ENCODE measurements around the gene ESYT2.
"Not testable (repeated sequence)": the region's sequence is repeated elsewhere in the genome, so short reads cannot be mapped to it uniquely, and the experiment has no call there.

The ESYT2 gene

DNA sequence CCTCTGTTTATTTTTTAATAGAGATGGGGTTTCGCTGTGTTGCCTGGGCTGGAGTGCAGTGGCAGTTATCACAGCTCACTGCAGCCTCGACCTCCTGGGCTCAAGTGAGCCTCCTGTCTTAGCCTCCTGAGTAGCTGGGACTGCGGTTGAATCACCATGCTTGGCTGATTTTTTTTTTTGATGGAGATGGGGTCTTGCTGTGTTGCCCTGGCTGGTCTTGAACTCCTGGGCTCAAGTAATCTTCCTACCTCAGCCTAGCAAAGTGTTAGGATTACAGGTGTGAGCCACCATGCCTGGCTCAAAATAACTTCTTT lies 35.2 kb upstream of the ESYT2 start:
- peak overlapping the region; percentile 48 for H3K4me3 ChIP-seq (ENCODE audit: low read depth, low read length)
- no peaks in the 10 kb centered on the region for H3K27me3 ChIP-seq (ENCODE audit: control insufficient read depth, insufficient read depth, low read length)
- H3K27ac ChIP-seq (ENCODE audit: low read depth, low read length) = no peak overlapping the region
- H3K36me3 ChIP-seq (ENCODE audit: control insufficient read depth, insufficient read depth, low read length) = no peaks in the 10 kb centered on the region
- no peaks in the 10 kb centered on the region for H3K9me3 ChIP-seq (ENCODE audit: control insufficient read depth, insufficient read depth, low read length)
- peaks cover 27% of the 10 kb centered on the region for H3K4me1 ChIP-seq (ENCODE audit: control insufficient read depth, insufficient read depth, low read length)
- H3K9ac ChIP-seq (ENCODE audit: low read depth, low read length) = no peak overlapping the region

GRCh38 chr7:158863611-158864506 lies 34.5 kb upstream of the ESYT2 start:
- Histone ChIP-seq H3K27ac (ENCODE audit: low read depth, low read length) (no peak overlapping the region), H3K4me3 (ENCODE audit: low read depth, low read length) (peak overlapping the region; percentile 52), H3K27me3 (ENCODE audit: control insufficient read depth, insufficient read depth, low read length) (no peaks in the 10 kb centered on the region), H3K9ac (ENCODE audit: low read depth, low read length) (no peak overlapping the region), H3K9me3 (ENCODE audit: control insufficient read depth, insufficient read depth, low read length) (no peaks in the 10 kb centered on the region), H3K4me1 (ENCODE audit: control insufficient read depth, insufficient read depth, low read length) (peaks cover 33% of the 10 kb centered on the region), H3K36me3 (ENCODE audit: control insufficient read depth, insufficient read depth, low read length) (no peaks in the 10 kb centered on the region)

DNA sequence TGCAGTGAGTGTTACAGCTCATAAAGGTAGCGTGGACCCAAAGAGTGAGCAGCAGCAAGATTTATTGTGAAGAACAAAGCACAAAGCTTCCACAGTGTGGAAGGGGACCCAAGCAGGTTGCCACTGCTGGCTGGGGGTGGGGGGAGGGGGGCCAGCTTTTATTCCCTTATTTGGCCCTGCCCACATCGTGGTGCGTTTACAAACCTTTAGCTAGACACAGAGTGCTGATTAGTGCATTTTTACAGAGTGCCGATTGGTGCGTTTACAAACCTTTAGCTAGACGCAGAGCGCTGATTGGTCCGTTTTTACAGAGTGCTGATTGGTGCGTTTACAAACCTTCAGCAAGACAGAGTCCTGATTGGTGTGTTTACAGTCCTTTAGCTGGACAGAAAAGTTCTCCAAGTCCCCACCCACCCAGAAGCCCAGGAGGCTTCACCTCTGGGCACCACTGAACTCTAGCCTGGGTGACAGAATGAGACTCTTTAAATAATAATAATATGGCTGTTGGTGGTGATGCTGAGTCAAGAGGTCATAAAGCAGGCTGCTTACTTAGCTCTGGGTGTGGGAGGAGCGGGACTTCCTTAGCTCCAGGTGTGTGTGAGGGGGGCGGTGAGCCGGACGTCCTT lies 33.8 kb upstream of the ESYT2 start:
- H3K9ac ChIP-seq (ENCODE audit: low read depth, low read length) = not testable (repeated sequence)

GRCh38 chr7:158861936-158862704 lies 32.8 kb upstream of the ESYT2 start:
- Histone ChIP-seq H3K9me3 (ENCODE audit: control insufficient read depth, insufficient read depth, low read length) (no peaks in the 10 kb centered on the region), H3K9ac (ENCODE audit: low read depth, low read length) (no peak overlapping the region), H3K27me3 (ENCODE audit: control insufficient read depth, insufficient read depth, low read length) (no peaks in the 10 kb centered on the region), H3K27ac (ENCODE audit: low read depth, low read length) (no peak overlapping the region), H3K4me3 (ENCODE audit: low read depth, low read length) (no peak overlapping the region), H3K4me1 (ENCODE audit: control insufficient read depth, insufficient read depth, low read length) (peaks cover 40% of the 10 kb centered on the region), H3K36me3 (ENCODE audit: control insufficient read depth, insufficient read depth, low read length) (no peaks in the 10 kb centered on the region)

More for the DNA sequence above, 33.8 kb upstream of the ESYT2 start:
- Histone ChIP-seq H3K4me3 (ENCODE audit: low read depth, low read length) (peak overlapping the region; percentile 52), H3K27ac (ENCODE audit: low read depth, low read length) (peak overlapping the region; percentile 30), H3K4me1 (ENCODE audit: control insufficient read depth, insufficient read depth, low read length) (peaks cover 38% of the 10 kb centered on the region)
- not testable (repeated sequence) for H3K9me3 ChIP-seq (ENCODE audit: control insufficient read depth, insufficient read depth, low read length); H3K27me3 ChIP-seq (ENCODE audit: control insufficient read depth, insufficient read depth, low read length); H3K36me3 ChIP-seq (ENCODE audit: control insufficient read depth, insufficient read depth, low read length)

DNA sequence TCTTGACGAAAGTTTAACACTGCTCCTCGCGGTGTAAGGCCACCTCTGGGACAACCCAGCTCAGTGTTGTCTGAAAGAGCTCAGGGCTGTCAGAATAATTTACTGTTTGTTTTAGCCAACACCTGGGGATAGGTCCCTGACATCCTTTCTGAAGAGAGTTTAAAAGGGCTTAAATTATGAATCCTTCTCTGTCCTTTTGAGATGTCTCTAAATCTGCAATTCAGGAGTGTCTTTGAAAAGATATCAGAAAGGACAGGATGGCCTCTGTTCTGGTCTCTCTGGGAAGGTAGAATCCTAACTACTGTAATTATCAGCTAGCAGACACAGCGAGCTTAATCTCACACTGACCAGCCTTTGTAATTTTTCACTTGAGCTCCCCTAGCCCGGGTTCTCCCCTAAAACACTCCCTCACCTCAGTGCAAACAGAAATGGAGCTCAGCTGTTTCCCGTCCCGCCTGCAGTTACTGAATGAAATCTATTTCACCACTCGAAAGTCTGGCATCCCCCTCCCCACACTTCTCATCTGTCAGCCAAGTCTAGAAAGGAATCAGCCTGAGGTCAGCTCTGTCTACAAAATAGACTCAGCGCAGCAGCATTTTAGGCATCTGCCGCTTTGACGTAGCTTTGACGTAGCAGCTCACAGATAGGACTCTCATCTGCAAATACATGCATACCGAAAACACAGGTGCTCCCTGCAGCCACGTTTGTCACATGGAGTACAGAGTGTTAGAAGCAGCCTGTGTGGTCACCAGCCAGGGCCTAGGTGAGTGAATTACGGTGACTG lies 31.9 kb upstream of the ESYT2 start:
- Histone ChIP-seq H3K9ac (ENCODE audit: low read depth, low read length) (no peak overlapping the region), H3K4me1 (ENCODE audit: control insufficient read depth, insufficient read depth, low read length) (peaks cover 40% of the 10 kb centered on the region), H3K4me3 (ENCODE audit: low read depth, low read length) (no peak overlapping the region), H3K9me3 (ENCODE audit: control insufficient read depth, insufficient read depth, low read length) (no peaks in the 10 kb centered on the region), H3K27me3 (ENCODE audit: control insufficient read depth, insufficient read depth, low read length) (no peaks in the 10 kb centered on the region), H3K36me3 (ENCODE audit: control insufficient read depth, insufficient read depth, low read length) (no peaks in the 10 kb centered on the region), H3K27ac (ENCODE audit: low read depth, low read length) (peak overlapping the region; percentile 53)

DNA sequence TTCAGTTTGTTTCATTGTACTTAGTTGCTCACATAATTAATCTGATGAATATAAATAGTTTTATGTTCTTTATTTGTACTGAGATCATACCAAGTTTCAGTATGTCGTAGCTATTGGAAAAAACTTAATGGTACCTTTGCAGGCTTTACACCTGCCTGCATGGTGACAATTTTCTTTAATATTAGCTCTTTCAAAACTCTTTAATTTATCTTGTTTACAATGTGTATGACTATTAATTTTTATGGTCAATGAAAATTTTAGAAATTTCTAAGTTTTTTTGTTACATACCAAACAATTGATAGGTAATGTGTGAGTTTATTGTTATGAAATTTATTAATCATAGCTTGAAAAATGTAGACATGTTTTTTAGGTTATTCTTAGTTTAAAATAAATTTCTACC lies 31.1 kb upstream of the ESYT2 start:
- Histone ChIP-seq H3K9ac (ENCODE audit: low read depth, low read length) (no peak overlapping the region), H3K27ac (ENCODE audit: low read depth, low read length) (peak overlapping the region; percentile 53), H3K27me3 (ENCODE audit: control insufficient read depth, insufficient read depth, low read length) (no peaks in the 10 kb centered on the region), H3K36me3 (ENCODE audit: control insufficient read depth, insufficient read depth, low read length) (no peaks in the 10 kb centered on the region), H3K9me3 (ENCODE audit: control insufficient read depth, insufficient read depth, low read length) (no peaks in the 10 kb centered on the region), H3K4me3 (ENCODE audit: low read depth, low read length) (no peak overlapping the region), H3K4me1 (ENCODE audit: control insufficient read depth, insufficient read depth, low read length) (peaks cover 40% of the 10 kb centered on the region)

GRCh38 chr7:158858592-158859503 lies 29.5 kb upstream of the ESYT2 start:
- H3K9me3 ChIP-seq (ENCODE audit: control insufficient read depth, insufficient read depth, low read length) = no peaks in the 10 kb centered on the region
- H3K9ac ChIP-seq (ENCODE audit: low read depth, low read length) = no peak overlapping the region
- H3K27ac ChIP-seq (ENCODE audit: low read depth, low read length) = peak overlapping the region; percentile 90
- H3K4me1 ChIP-seq (ENCODE audit: control insufficient read depth, insufficient read depth, low read length) = peaks cover 37% of the 10 kb centered on the region
- no peaks in the 10 kb centered on the region for H3K36me3 ChIP-seq (ENCODE audit: control insufficient read depth, insufficient read depth, low read length)
- peak overlapping the region; percentile 37 for H3K4me3 ChIP-seq (ENCODE audit: low read depth, low read length)
- H3K27me3 ChIP-seq (ENCODE audit: control insufficient read depth, insufficient read depth, low read length) = no peaks in the 10 kb centered on the region

DNA sequence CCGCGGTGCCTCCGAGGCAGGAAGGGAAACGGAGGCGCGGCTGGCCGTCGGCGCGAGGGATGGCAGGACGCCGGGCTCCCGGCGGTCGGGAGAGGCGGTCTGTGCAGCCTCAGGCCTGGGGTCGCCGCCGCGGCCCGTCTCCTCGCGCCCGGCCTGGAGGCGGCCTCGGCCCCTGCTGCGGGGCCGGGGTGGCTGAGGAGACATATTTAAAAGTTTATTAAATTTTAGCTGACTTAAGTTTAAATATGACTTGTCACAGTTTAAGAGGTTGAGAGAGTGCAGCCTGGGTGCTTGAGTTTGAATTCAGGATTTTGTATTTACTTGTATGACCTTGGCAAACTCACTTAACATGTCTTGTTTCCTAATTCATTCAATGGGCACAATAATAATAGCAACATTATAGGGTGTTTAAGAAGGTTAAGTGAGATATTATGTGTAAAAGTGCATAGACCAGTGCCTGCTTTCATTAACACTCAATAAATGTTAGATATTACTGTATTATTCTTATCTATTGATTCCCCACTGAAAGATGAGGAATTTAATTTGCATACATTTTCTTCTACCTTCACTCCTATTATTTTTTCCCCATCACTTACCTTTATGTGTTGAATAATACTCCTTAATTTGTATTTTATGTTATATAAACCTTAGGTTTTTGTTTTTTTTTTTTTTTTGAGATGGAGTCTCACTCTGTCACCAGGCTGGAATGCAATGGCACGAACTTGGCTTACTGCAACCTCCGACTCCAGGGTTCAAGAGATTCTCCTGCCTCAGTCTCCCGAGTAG lies 27.8 kb upstream of the ESYT2 start:
- H3K9ac ChIP-seq (ENCODE audit: low read depth, low read length) = peak overlapping the region; percentile 42; the same call in 1 of the 2 replicates
- no peaks in the 10 kb centered on the region for H3K36me3 ChIP-seq (ENCODE audit: control insufficient read depth, insufficient read depth, low read length)
- peaks cover 37% of the 10 kb centered on the region for H3K4me1 ChIP-seq (ENCODE audit: control insufficient read depth, insufficient read depth, low read length)
- peak overlapping the region; percentile 53 for H3K27ac ChIP-seq (ENCODE audit: low read depth, low read length)
- no peaks in the 10 kb centered on the region for H3K27me3 ChIP-seq (ENCODE audit: control insufficient read depth, insufficient read depth, low read length)
- H3K4me3 ChIP-seq (ENCODE audit: low read depth, low read length) = peak overlapping the region; percentile 96
- H3K9me3 ChIP-seq (ENCODE audit: control insufficient read depth, insufficient read depth, low read length) = no peaks in the 10 kb centered on the region

DNA sequence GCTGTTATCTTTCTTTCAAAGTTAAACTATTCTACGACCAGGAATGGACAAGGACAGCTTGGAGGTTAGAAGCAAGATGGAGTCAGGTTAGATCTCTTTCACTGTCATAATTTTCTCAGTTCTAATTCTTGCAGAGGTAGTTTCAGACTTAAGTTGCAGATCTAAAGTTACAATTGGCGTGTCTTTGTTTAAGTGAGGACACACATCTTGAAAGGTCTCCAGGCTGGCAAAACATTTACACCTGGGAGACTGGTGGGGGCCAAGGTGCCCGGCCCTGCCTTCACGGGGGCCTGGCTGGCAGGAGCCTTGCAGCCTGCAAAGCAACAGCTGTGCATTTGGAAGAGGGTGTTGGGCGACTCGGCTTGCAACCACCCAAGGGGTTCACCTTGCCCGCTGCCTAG lies 25.4 kb upstream of the ESYT2 start:
- no peak overlapping the region for H3K9ac ChIP-seq (ENCODE audit: low read depth, low read length)
- no peaks in the 10 kb centered on the region for H3K36me3 ChIP-seq (ENCODE audit: control insufficient read depth, insufficient read depth, low read length)
- no peaks in the 10 kb centered on the region for H3K27me3 ChIP-seq (ENCODE audit: control insufficient read depth, insufficient read depth, low read length)
- peaks cover 15% of the 10 kb centered on the region for H3K4me1 ChIP-seq (ENCODE audit: control insufficient read depth, insufficient read depth, low read length)
- H3K27ac ChIP-seq (ENCODE audit: low read depth, low read length) = no peak overlapping the region
- H3K4me3 ChIP-seq (ENCODE audit: low read depth, low read length) = no peak overlapping the region
- H3K9me3 ChIP-seq (ENCODE audit: control insufficient read depth, insufficient read depth, low read length) = no peaks in the 10 kb centered on the region
